GM19240 (cell line): Measurements from ENCODE around the gene VCPKMT.

Experiments used
- DNase-seq: peaks from one replicate; pipeline ENCODE4 v3.0.0; 2011; ENCODE audit warnings: low spot score; ENCODE audit not compliant: insufficient read length

The VCPKMT gene

GRCh38 chr14:50116181-50116956 is at the start of gene VCPKMT:
Gene VCPKMT, minus strand, starts transcription at chr14:50116572. Its CDS starts 20 bp downstream, at chr14:50116552.
- DNase-seq: peak; percentile 63

GRCh38 chr14:50156111-50156510 is 39.7 kb upstream of the VCPKMT start:
- DNase-seq: no peak

- DNase-seq: no peak
Measured at GRCh38 chr14:50148799-50149198, 32.4 kb upstream of the VCPKMT start.

- no peak for DNase-seq
Measured at GRCh38 chr14:50139192-50139591, 22.8 kb upstream of the VCPKMT start.

- DNase-seq: no peak
Measured at GRCh38 chr14:50127802-50128201, 11.4 kb upstream of the VCPKMT start.

GRCh38 chr14:50123062-50123461 is 6.7 kb upstream of the VCPKMT start:
- DNase-seq: no peak

GRCh38 chr14:50122291-50122690 is 5.9 kb upstream of the VCPKMT start:
- no peak for DNase-seq

- no peak for DNase-seq
Measured at GRCh38 chr14:50121486-50121885, 5.1 kb upstream of the VCPKMT start.

- no peak for DNase-seq
Measured at GRCh38 chr14:50117456-50117855, 1.1 kb upstream of the VCPKMT start.

GRCh38 chr14:50116966-50117365 is 594 bp upstream of the VCPKMT start:
- DNase-seq: no peak

GRCh38 chr14:50113381-50114035 is 2.9 kb downstream of the VCPKMT start:
- no peak for DNase-seq

GRCh38 chr14:50110323-50111037 is 5.9 kb downstream of the VCPKMT start:
- DNase-seq: no peak

- no peak for DNase-seq
Measured at GRCh38 chr14:50109342-50109741, 7.0 kb downstream of the VCPKMT start.

- no peak for DNase-seq
Measured at GRCh38 chr14:50107850-50108249, 8.5 kb downstream of the VCPKMT start.

- no peak for DNase-seq
Measured at GRCh38 chr14:50106178-50106577, 10.2 kb downstream of the VCPKMT start.

- no peak for DNase-seq
Measured at GRCh38 chr14:50103558-50103957, 12.8 kb downstream of the VCPKMT start.

- no peak for DNase-seq
Measured at GRCh38 chr14:50101417-50101816, 15.0 kb downstream of the VCPKMT start.

GRCh38 chr14:50100805-50101204 is 15.6 kb downstream of the VCPKMT start:
- DNase-seq: no peak

- no peak for DNase-seq
Measured at GRCh38 chr14:50099335-50099734, 17.0 kb downstream of the VCPKMT start.

- DNase-seq: no peak
Measured at GRCh38 chr14:50095895-50096294, 20.5 kb downstream of the VCPKMT start.

GRCh38 chr14:50094056-50094755 is 22.2 kb downstream of the VCPKMT start:
- DNase-seq: no peak

- DNase-seq: no peak
Measured at GRCh38 chr14:50093496-50093895, 22.9 kb downstream of the VCPKMT start.
